Gastrocnemius medialis (tissue), 4 donors: ENCODE data around the gene TNC.

Experiments used
- CTCF ChIP-seq, 5 experiments: fragments of 450-650 bp in 3 of 5; fragments of 200-600 bp in 2 of 5; sonication (generic) in 2 of 5; IDR thresholded peaks in 4 of 5; conservative IDR thresholded peaks in 1 of 5; 1 replicate in 4 of 5; 2 replicates in 1 of 5; pipeline ENCODE4 v1.5.1; 2016 to 2019; ENCODE audit warnings: antibody characterized with exemption in 5 of 5, mild to moderate bottlenecking in 3 of 5, moderate library complexity in 3 of 5
- POLR2A ChIP-seq, 2 donors: fragments of 450-650 bp; IDR thresholded peaks; one replicate each; pipeline ENCODE4 v1.6.1; 2017; ENCODE audit warnings: antibody characterized with exemption in 2 of 2, mild to moderate bottlenecking in 2 of 2, moderate library complexity in 2 of 2

- no peak for TF ChIP-seq CTCF (IDR thresholded peaks at IDR 0.05 in 4 of 5, conservative IDR thresholded peaks at IDR 0.05 in 1 of 5)
- TF ChIP-seq POLR2A (IDR thresholded peaks at IDR 0.05), result no peak
Measured at GRCh38 chr9:115134941-115135340, 17.0 kb upstream of the TNC start.
